GM12872 (cell line): Measurements from ENCODE around the gene DOK7.

Experiments used
- CTCF ChIP-seq: IDR thresholded peaks from 3 replicates; pipeline ENCODE4 v1.5.1; 2011; ENCODE audit warnings: low read depth, mild to moderate bottlenecking, low read length, moderate library complexity; ENCODE audit not compliant: insufficient read depth

Gene DOK7

GRCh38 chr4:3487861-3488260 lies 24.8 kb downstream of the DOK7 start:
- no peak for TF ChIP-seq CTCF

- no peak for TF ChIP-seq CTCF
Observed at GRCh38 chr4:3488820-3489219, 25.7 kb downstream of the DOK7 start.

- no peak for TF ChIP-seq CTCF
Observed at GRCh38 chr4:3489451-3489962, 26.4 kb downstream of the DOK7 start.

GRCh38 chr4:3491681-3492405 lies 28.7 kb downstream of the DOK7 start:
- no peak for TF ChIP-seq CTCF

GRCh38 chr4:3492741-3493719 lies 29.9 kb downstream of the DOK7 start:
- no peak for TF ChIP-seq CTCF

- TF ChIP-seq CTCF: no peak
Observed at GRCh38 chr4:3493720-3494461, 30.8 kb downstream of the DOK7 start.
